Neural cell (in vitro differentiated cells): Measurements from ENCODE around the gene CBY1. TPM values are rescaled to one million over a fixed set of nuclear protein-coding genes. Genes with fewer than 3 reads are reported as not detected.

Experiments
- H2AFZ ChIP-seq: fragments of 200-600, 300-800 bp; sonication (generic), shearing (Covaris generic); 2 replicates; pipeline ENCODE4 v1.6.0; 2014; ENCODE audit warnings: low read depth, mild to moderate bottlenecking, antibody characterized with exemption, low read length, moderate library complexity
- H3F3A ChIP-seq: fragments of 200-600 bp; shearing (Covaris generic); 2 replicates; pipeline ENCODE4 v1.6.1; 2016; ENCODE audit warnings: mild to moderate bottlenecking, moderate library complexity, mixed read lengths, antibody characterized with exemption, low read length; ENCODE audit not compliant: insufficient read depth, poor library complexity, severe bottlenecking
- H3K27ac ChIP-seq: fragments of 200-600, 300-800 bp; sonication (generic), shearing (Covaris generic); 2 replicates; pipeline ENCODE4 v1.5.1; 2014; ENCODE audit warnings: mild to moderate bottlenecking, low read length, moderate library complexity
- H3K27me3 ChIP-seq: fragments of 300-800, 200-600 bp; sonication (generic), shearing (Covaris generic); 2 replicates; pipeline ENCODE4 v1.6.0; 2014; ENCODE audit warnings: mild to moderate bottlenecking, low read depth, low read length, moderate library complexity; ENCODE audit not compliant: insufficient read depth
- H3K36me3 ChIP-seq: fragments of 300-800, 200-600 bp; sonication (generic), shearing (Covaris generic); 2 replicates; pipeline ENCODE4 v1.5.1; 2014; ENCODE audit warnings: mild to moderate bottlenecking, antibody characterized with exemption, low read length, moderate library complexity; ENCODE audit not compliant: insufficient read depth
- H3K4me2 ChIP-seq: fragments of 300-800, 200-600 bp; sonication (generic), shearing (Covaris generic); 2 replicates; pipeline ENCODE4 v1.6.0; 2014; ENCODE audit warnings: mild to moderate bottlenecking, low read length
- H3K4me3 ChIP-seq: fragments of 300-800, 200-600 bp; sonication (generic), shearing (Covaris generic); 2 replicates; pipeline ENCODE4 v1.5.1; 2014; ENCODE audit warnings: mild to moderate bottlenecking, low read length, moderate library complexity
- H3K79me2 ChIP-seq: fragments of 200-600 bp; shearing (Covaris generic); replicated peaks from 2 replicates; pipeline ENCODE4 v1.6.0; 2014; ENCODE audit warnings: mild to moderate bottlenecking, low read length, moderate library complexity; ENCODE audit not compliant: insufficient read depth
- H3K9ac ChIP-seq: fragments of 300-800, 200-600 bp; sonication (generic), shearing (Covaris generic); 2 replicates; pipeline ENCODE4 v1.6.1; 2016; ENCODE audit warnings: mild to moderate bottlenecking, low read length, mixed read lengths
- H3K9me2 ChIP-seq: fragments of 200-600 bp; shearing (Covaris generic); 2 replicates; pipeline ENCODE4 v1.6.1; 2016; ENCODE audit warnings: mild to moderate bottlenecking, low read length, mixed read lengths; ENCODE audit not compliant: insufficient read depth
- H3K9me3 ChIP-seq: fragments of 200-600, 300-800 bp; sonication (generic), shearing (Covaris generic); 2 replicates; pipeline ENCODE4 v1.6.1; 2016; ENCODE audit warnings: mild to moderate bottlenecking, mixed run types, low read length, moderate library complexity, mixed read lengths
- H4K20me1 ChIP-seq: fragments of 200-600 bp; shearing (Covaris generic); 2 replicates; pipeline ENCODE4 v1.6.1; 2016; ENCODE audit warnings: mild to moderate bottlenecking, mixed run types; ENCODE audit not compliant: insufficient read depth
- CTCF ChIP-seq: fragments of 450-650 bp; IDR thresholded peaks from 2 replicates; pipeline ENCODE4 v1.5.1; 2014; ENCODE audit warnings: antibody characterized with exemption, mild to moderate bottlenecking, moderate library complexity; ENCODE audit not compliant: poor library complexity, severe bottlenecking
- EP300 ChIP-seq: fragments of 450-650 bp; conservative IDR thresholded peaks from 2 replicates; pipeline ENCODE4 v1.6.1; 2014; ENCODE audit warnings: antibody characterized with exemption, mild to moderate bottlenecking, moderate library complexity; ENCODE audit not compliant: poor library complexity, severe bottlenecking
- EZH2 ChIP-seq: fragments of 200-600, 300-800 bp; shearing (Covaris generic), sonication (generic); IDR thresholded peaks from 2 replicates; pipeline ENCODE4 v1.6.1; 2014; ENCODE audit warnings: antibody characterized with exemption, low read length, borderline replicate concordance, mild to moderate bottlenecking; ENCODE audit not compliant: insufficient read depth, poor library complexity, severe bottlenecking
- MXI1 ChIP-seq: fragments of 450-650 bp; conservative IDR thresholded peaks from 2 replicates; pipeline ENCODE4 v1.6.1; 2014; ENCODE audit warnings: antibody characterized with exemption, mild to moderate bottlenecking; ENCODE audit not compliant: poor library complexity, severe bottlenecking
- POLR2AphosphoS5 ChIP-seq: IDR thresholded peaks from 2 replicates; pipeline ENCODE4 v1.6.1; 2012
- RAD21 ChIP-seq: fragments of 450-650 bp; conservative IDR thresholded peaks from 2 replicates; pipeline ENCODE4 v1.6.1; 2014; ENCODE audit warnings: antibody characterized with exemption, mild to moderate bottlenecking, moderate library complexity
- SMC3 ChIP-seq: fragments of 450-650 bp; conservative IDR thresholded peaks from 2 replicates; pipeline ENCODE4 v1.6.1; 2014; ENCODE audit warnings: antibody characterized with exemption, mild to moderate bottlenecking, moderate library complexity; ENCODE audit not compliant: poor library complexity
- TAF1 ChIP-seq: IDR thresholded peaks from 2 replicates; pipeline ENCODE4 v1.6.1; 2012; ENCODE audit warnings: low read depth
- polyA plus RNA-seq: library from polyadenylated mRNA; depleted of rRNA; stranded (reverse); fragments of >200 nt; gene quantifications from 2 replicates; pipeline ENCODE4 v1.2.3, GENCODE V29; 2014
- TF ChIP-seq, protein P1 (sequence below): IDR thresholded peaks from 2 replicates; pipeline ENCODE4 v1.6.1; 2012; ENCODE audit warnings: borderline replicate concordance

Gene CBY1
- polyA plus RNA-seq, 1 donor from 2014 or later: 51.4 TPM

GRCh38 chr22:38629108-38629507 is 27.3 kb upstream of the CBY1 start:
- TF ChIP-seq TAF1 (no peak), EZH2 (no peak), POLR2AphosphoS5 (no peak), CTCF (no peak), EP300 (no peak), MXI1 (no peak), RAD21 (no peak), SMC3 (no peak)
- TF ChIP-seq, protein P1, sequence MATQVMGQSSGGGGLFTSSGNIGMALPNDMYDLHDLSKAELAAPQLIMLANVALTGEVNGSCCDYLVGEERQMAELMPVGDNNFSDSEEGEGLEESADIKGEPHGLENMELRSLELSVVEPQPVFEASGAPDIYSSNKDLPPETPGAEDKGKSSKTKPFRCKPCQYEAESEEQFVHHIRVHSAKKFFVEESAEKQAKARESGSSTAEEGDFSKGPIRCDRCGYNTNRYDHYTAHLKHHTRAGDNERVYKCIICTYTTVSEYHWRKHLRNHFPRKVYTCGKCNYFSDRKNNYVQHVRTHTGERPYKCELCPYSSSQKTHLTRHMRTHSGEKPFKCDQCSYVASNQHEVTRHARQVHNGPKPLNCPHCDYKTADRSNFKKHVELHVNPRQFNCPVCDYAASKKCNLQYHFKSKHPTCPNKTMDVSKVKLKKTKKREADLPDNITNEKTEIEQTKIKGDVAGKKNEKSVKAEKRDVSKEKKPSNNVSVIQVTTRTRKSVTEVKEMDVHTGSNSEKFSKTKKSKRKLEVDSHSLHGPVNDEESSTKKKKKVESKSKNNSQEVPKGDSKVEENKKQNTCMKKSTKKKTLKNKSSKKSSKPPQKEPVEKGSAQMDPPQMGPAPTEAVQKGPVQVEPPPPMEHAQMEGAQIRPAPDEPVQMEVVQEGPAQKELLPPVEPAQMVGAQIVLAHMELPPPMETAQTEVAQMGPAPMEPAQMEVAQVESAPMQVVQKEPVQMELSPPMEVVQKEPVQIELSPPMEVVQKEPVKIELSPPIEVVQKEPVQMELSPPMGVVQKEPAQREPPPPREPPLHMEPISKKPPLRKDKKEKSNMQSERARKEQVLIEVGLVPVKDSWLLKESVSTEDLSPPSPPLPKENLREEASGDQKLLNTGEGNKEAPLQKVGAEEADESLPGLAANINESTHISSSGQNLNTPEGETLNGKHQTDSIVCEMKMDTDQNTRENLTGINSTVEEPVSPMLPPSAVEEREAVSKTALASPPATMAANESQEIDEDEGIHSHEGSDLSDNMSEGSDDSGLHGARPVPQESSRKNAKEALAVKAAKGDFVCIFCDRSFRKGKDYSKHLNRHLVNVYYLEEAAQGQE: no peak
- H3K9me2 ChIP-seq: no peaks in the 10 kb centered on the region

DNA sequence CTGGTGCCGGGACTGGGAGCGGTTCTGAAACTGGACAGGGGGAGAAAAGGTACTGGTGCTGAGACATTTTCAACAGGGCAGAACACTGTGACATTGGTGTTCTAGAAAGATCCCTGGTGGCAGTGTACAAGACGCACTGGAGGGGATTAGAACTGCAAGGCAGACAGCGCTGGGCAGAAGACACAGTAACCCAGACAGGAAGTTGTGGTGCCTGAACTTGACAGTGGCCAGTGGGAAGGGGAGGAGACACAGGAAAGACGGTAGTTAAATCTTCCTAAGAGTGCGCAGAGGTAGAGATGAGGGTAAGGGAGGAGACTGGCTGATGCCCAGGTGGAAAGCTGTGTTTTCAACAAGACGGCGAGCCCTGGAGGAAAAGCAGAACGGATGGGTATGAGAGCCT is 24.7 kb upstream of the CBY1 start:
- no peak overlapping the region for H3K27ac ChIP-seq
- TF ChIP-seq POLR2AphosphoS5 (no peak), CTCF (no peak), SMC3 (no peak), RAD21 (no peak), EP300 (no peak), EZH2 (no peak), TAF1 (no peak), MXI1 (no peak)
- TF ChIP-seq, protein P1: no peak
- no peak overlapping the region for H2AFZ ChIP-seq
- H4K20me1 ChIP-seq: no peaks in the 10 kb centered on the region
- H3K79me2 ChIP-seq: no peaks in the 10 kb centered on the region
- H3K9me2 ChIP-seq: no peaks in the 10 kb centered on the region
- H3F3A ChIP-seq: no peaks in the 10 kb centered on the region
- H3K27me3 ChIP-seq: no peaks in the 10 kb centered on the region
- no peak overlapping the region for H3K4me2 ChIP-seq
- H3K36me3 ChIP-seq: no peaks in the 10 kb centered on the region
- no peak overlapping the region for H3K4me3 ChIP-seq
- no peak overlapping the region for H3K9ac ChIP-seq
- H3K9me3 ChIP-seq: no peaks in the 10 kb centered on the region

More at GRCh38 chr22:38629108-38629507, 27.3 kb upstream of the CBY1 start:
- Histone ChIP-seq H4K20me1 (no peaks in the 10 kb centered on the region), H3K4me2 (no peak overlapping the region), H3K27me3 (no peaks in the 10 kb centered on the region), H3K9ac (no peak overlapping the region), H3K4me3 (no peak overlapping the region), H3K36me3 (no peaks in the 10 kb centered on the region), H3K79me2 (no peaks in the 10 kb centered on the region), H2AFZ (no peak overlapping the region), H3K27ac (no peak overlapping the region), H3K9me3 (no peaks in the 10 kb centered on the region), H3F3A (no peaks in the 10 kb centered on the region)
